HEK293 (cell line): ENCODE results near the gene PRAF2.

Source experiments
- CTCF ChIA-PET: fragments of 350-600 bp; formaldehyde crosslinking; extraction: SDS; loops from one replicate; lab custom pipeline; 2021; ENCODE audit warnings: antibody characterized with exemption; lab: Yijun Ruan, JAX
- POLR2A ChIA-PET: fragments of 300-600 bp; formaldehyde crosslinking; extraction: SDS; loops from one replicate; lab custom pipeline; 2020; ENCODE audit warnings: antibody characterized with exemption, inconsistent platforms; lab: Yijun Ruan, JAX
- H3K27ac ChIP-seq: fragments of 200-500 bp; sonication (Bioruptor generic); 2 replicates; pipeline ENCODE4 v1.5.1; 2014; ENCODE audit warnings: low read depth, low read length, control low read depth, inconsistent platforms; ENCODE audit errors: extremely low read depth
- H3K36me3 ChIP-seq, 2 experiments: fragments of 200-500 bp in 1 of 2; sonication (Bioruptor generic) in 1 of 2; 1 replicate in 1 of 2; 2 replicates in 1 of 2; pipeline ENCODE4 v1.5.1; 2014 to 2017; ENCODE audit warnings: inconsistent platforms in 2 of 2, low read length in 2 of 2; ENCODE audit not compliant: control insufficient read depth in 2 of 2, insufficient read depth in 1 of 2
- H3K4me1 ChIP-seq: fragments of 200-500 bp; sonication (Bioruptor generic); 2 replicates; pipeline ENCODE4 v1.5.1; 2014; ENCODE audit warnings: mild to moderate bottlenecking, low read length, inconsistent platforms; ENCODE audit not compliant: control insufficient read depth, insufficient read depth
- H3K4me3 ChIP-seq: 2 replicates; pipeline ENCODE4 v1.5.1; 2011; ENCODE audit warnings: low read depth, mild to moderate bottlenecking, control low read depth, low read length, moderate library complexity
- H3K9me3 ChIP-seq: fragments of 200-500 bp; sonication (Bioruptor generic); 2 replicates; pipeline ENCODE4 v1.5.1; 2014; ENCODE audit warnings: low read depth, low read length, inconsistent platforms; ENCODE audit not compliant: control insufficient read depth, insufficient read depth
- BCL6B ChIP-seq: fragments of 450-650 bp; formaldehyde crosslinking; IDR thresholded peaks from 2 replicates; pipeline ENCODE4 v1.5.1; 2017; ENCODE audit warnings: missing biosample characterization, missing genetic modification characterization
- KLF16 ChIP-seq: fragments of 450-650 bp; formaldehyde crosslinking; IDR thresholded peaks from 2 replicates; pipeline ENCODE4 v1.5.1; 2017; ENCODE audit warnings: missing biosample characterization, missing genetic modification characterization
- KLF7 ChIP-seq: fragments of 450-650 bp; formaldehyde crosslinking; IDR thresholded peaks from 2 replicates; pipeline ENCODE4 v1.5.1; 2016; ENCODE audit warnings: missing biosample characterization, missing genetic modification characterization, borderline replicate concordance
- KLF8 ChIP-seq: fragments of 450-650 bp; formaldehyde crosslinking; IDR thresholded peaks from 2 replicates; pipeline ENCODE4 v1.5.1; 2016; ENCODE audit warnings: missing biosample characterization, missing genetic modification characterization
- OSR2 ChIP-seq: fragments of 450-650 bp; formaldehyde crosslinking; IDR thresholded peaks from 2 replicates; pipeline ENCODE4 v1.5.1; 2016; ENCODE audit warnings: missing biosample characterization, missing genetic modification characterization
- SP2 ChIP-seq: fragments of 450-650 bp; formaldehyde crosslinking; IDR thresholded peaks from 2 replicates; pipeline ENCODE4 v1.5.1; 2016; ENCODE audit warnings: missing biosample characterization, missing genetic modification characterization
- ZNF169 ChIP-seq: fragments of 450-650 bp; formaldehyde crosslinking; IDR thresholded peaks from 2 replicates; pipeline ENCODE4 v1.5.1; 2016; ENCODE audit warnings: missing biosample characterization, missing genetic modification characterization
- ZNF175 ChIP-seq: fragments of 450-650 bp; formaldehyde crosslinking; IDR thresholded peaks from 2 replicates; pipeline ENCODE4 v1.5.1; 2016; ENCODE audit warnings: missing biosample characterization, missing genetic modification characterization
- ZNF202 ChIP-seq: fragments of 450-650 bp; formaldehyde crosslinking; IDR thresholded peaks from 2 replicates; pipeline ENCODE4 v1.5.1; 2016; ENCODE audit warnings: missing biosample characterization, missing genetic modification characterization, borderline replicate concordance
- ZNF274 ChIP-seq, 2 experiments: fragments of 200-500 bp in 1 of 2; fragments of 450-650 bp in 1 of 2; sonication (Bioruptor generic) in 1 of 2; formaldehyde crosslinking in 1 of 2; IDR thresholded peaks; 2 replicates each; pipeline versions ENCODE4 v1.5.1 to v1.6.1; 2014 to 2016; ENCODE audit warnings: borderline replicate concordance in 1 of 2, inconsistent platforms in 1 of 2, low read length in 1 of 2, missing biosample characterization in 1 of 2, missing genetic modification characterization in 1 of 2
- ZNF362 ChIP-seq: fragments of 450-650 bp; formaldehyde crosslinking; IDR thresholded peaks from 2 replicates; pipeline ENCODE4 v1.5.1; 2016; ENCODE audit warnings: missing biosample characterization, missing genetic modification characterization
- ZNF37A ChIP-seq: fragments of 450-650 bp; IDR thresholded peaks from 2 replicates; pipeline ENCODE4 v1.5.1; 2018; ENCODE audit warnings: missing biosample characterization, missing genetic modification characterization
- ZNF473 ChIP-seq: fragments of 450-650 bp; formaldehyde crosslinking; IDR thresholded peaks from 2 replicates; pipeline ENCODE4 v1.5.1; 2017; ENCODE audit warnings: missing biosample characterization, missing genetic modification characterization
- ZNF510 ChIP-seq: fragments of 450-650 bp; formaldehyde crosslinking; IDR thresholded peaks from 2 replicates; pipeline ENCODE4 v1.5.1; 2018; ENCODE audit warnings: mild to moderate bottlenecking, missing genetic modification characterization, missing biosample characterization; ENCODE audit not compliant: insufficient replicate concordance
- ZNF549 ChIP-seq: fragments of 450-650 bp; IDR thresholded peaks from 2 replicates; pipeline ENCODE4 v1.5.1; 2018; ENCODE audit warnings: missing biosample characterization, missing genetic modification characterization, mild to moderate bottlenecking, inconsistent platforms, moderate library complexity
- ZNF596 ChIP-seq: fragments of 450-650 bp; IDR thresholded peaks from 2 replicates; pipeline ENCODE4 v1.5.0; 2018; ENCODE audit warnings: missing biosample characterization, mild to moderate bottlenecking, missing genetic modification characterization, moderate library complexity
- ZNF626 ChIP-seq: fragments of 450-650 bp; sonication (Bioruptor Pico); formaldehyde crosslinking; IDR thresholded peaks from 2 replicates; pipeline ENCODE4 v1.5.1; 2018; ENCODE audit warnings: missing biosample characterization, missing genetic modification characterization, inconsistent platforms
- ZNF639 ChIP-seq: fragments of 450-650 bp; formaldehyde crosslinking; IDR thresholded peaks from 2 replicates; pipeline ENCODE4 v1.5.1; 2016; ENCODE audit warnings: missing biosample characterization, missing genetic modification characterization
- ZNF660 ChIP-seq: fragments of 450-650 bp; IDR thresholded peaks from 2 replicates; pipeline ENCODE4 v1.5.1; 2018; ENCODE audit warnings: missing biosample characterization, mild to moderate bottlenecking, missing genetic modification characterization
- ZNF701 ChIP-seq: fragments of 450-650 bp; formaldehyde crosslinking; IDR thresholded peaks from 2 replicates; pipeline ENCODE4 v1.5.1; 2016; ENCODE audit warnings: missing biosample characterization, missing genetic modification characterization
- TF ChIP-seq, protein P1 (sequence below): fragments of 450-650 bp; formaldehyde crosslinking; IDR thresholded peaks from 2 replicates; pipeline ENCODE4; 2016; ENCODE audit warnings: missing biosample characterization, missing genetic modification characterization
- TF ChIP-seq, protein P2 (sequence below): fragments of 450-650 bp; formaldehyde crosslinking; IDR thresholded peaks from 2 replicates; pipeline ENCODE4 v1.5.1; 2016; ENCODE audit warnings: missing biosample characterization, missing genetic modification characterization
- TF ChIP-seq, protein P3 (sequence below): fragments of 450-650 bp; formaldehyde crosslinking; IDR thresholded peaks from 2 replicates; pipeline ENCODE4 v1.5.1; 2016; ENCODE audit warnings: missing biosample characterization, missing genetic modification characterization, borderline replicate concordance

PRAF2 gene

DNA sequence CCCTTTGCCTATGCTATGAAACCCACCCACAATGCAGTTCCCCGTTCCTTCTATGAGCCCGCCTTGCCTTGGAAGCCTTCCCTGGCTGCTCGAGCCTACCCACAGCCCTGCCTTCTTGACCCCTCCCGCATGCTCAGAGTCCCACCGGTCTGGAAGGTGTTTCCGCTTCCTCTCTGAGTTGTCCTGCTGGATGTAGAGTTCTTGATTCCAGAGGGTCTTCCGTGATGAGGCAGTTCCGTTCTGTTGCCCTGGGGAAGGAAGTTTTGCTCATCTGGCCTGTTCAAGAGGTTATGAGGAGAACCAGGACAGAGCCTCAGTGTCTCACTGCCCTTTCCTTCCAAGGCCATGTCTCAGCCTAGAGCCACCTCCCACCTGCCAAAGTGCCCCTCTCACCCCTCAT, 42.3 kb upstream of the PRAF2 start:
- Histone ChIP-seq H3K4me1 (no peaks in the 10 kb centered on the region), H3K9me3 (no peaks in the 10 kb centered on the region), H3K4me3 (no peak overlapping the region), H3K36me3 (peaks cover 26 to 75% of the 10 kb centered on the region in 2 experiments), H3K27ac (no peak overlapping the region)
- POLR2A ChIA-PET: no interaction called here
- no peak for TF ChIP-seq KLF8 (tag by site-specific recombination)
- no peak for TF ChIP-seq ZNF549
- no peak for TF ChIP-seq SP2
- no peak for TF ChIP-seq ZNF362 (tag by site-specific recombination)
- no peak for TF ChIP-seq ZNF701 (tag by site-specific recombination)
- TF ChIP-seq ZNF639: no peak
- TF ChIP-seq ZNF626: no peak
- TF ChIP-seq BCL6B (tag by site-specific recombination): no peak
- no peak for TF ChIP-seq ZNF596 (tag by site-specific recombination)
- TF ChIP-seq ZNF274 (IDR thresholded peaks at IDR 0.05; ENCODE audit: low read length): no peak
- TF ChIP-seq ZNF274 (tag by site-specific recombination; IDR thresholded peaks at IDR 0.05; ENCODE audit: borderline replicate concordance): no peak
- TF ChIP-seq OSR2 (tag by site-specific recombination): no peak
- TF ChIP-seq ZNF473: no peak
- no peak for TF ChIP-seq ZNF660 (tag by site-specific recombination)
- TF ChIP-seq ZNF175 (tag by site-specific recombination): no peak
- TF ChIP-seq KLF7: no peak
- TF ChIP-seq ZNF37A (tag by site-specific recombination): no peak
- TF ChIP-seq, protein P1, sequence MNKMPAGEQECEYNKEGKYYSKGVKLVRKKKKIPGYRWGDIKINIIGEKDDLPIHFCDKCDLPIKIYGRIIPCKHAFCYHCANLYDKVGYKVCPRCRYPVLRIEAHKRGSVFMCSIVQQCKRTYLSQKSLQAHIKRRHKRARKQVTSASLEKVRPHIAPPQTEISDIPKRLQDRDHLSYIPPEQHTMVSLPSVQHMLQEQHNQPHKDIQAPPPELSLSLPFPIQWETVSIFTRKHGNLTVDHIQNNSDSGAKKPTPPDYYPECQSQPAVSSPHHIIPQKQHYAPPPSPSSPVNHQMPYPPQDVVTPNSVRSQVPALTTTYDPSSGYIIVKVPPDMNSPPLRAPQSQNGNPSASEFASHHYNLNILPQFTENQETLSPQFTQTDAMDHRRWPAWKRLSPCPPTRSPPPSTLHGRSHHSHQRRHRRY (tag by site-specific recombination): no peak
- no peak for TF ChIP-seq ZNF169
- TF ChIP-seq, protein P2, sequence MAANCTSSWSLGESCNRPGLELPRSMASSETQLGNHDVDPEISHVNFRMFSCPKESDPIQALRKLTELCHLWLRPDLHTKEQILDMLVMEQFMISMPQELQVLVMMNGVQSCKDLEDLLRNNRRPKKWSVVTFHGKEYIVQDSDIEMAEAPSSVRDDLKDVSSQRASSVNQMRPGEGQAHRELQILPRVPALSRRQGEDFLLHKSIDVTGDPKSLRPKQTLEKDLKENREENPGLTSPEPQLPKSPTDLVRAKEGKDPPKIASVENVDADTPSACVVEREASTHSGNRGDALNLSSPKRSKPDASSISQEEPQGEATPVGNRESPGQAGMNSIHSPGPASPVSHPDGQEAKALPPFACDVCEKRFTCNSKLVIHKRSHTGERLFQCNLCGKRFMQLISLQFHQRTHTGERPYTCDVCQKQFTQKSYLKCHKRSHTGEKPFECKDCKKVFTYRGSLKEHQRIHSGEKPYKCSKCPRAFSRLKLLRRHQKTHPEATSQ (tag by site-specific recombination): no peak
- CTCF ChIA-PET: no interaction called here

DNA sequence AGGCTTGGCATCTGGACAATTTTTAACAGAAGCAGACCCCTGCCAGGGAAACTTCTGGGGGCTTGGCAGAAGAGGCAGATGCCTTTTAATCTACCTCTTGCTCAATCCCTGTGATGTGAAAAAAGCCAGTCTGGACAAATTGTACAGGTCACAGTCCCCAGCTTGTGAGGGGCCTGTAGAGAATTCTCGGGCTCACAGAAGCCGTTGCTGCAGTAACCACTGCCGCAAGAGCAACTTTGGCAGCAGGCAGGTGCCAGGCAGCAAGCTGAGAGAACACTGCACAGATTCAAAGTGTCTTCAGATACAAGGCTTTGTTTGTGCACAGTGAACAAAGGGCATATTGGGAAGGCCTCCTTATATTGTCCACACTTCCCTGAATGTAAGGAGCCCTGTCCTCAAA, 38.0 kb upstream of the PRAF2 start:
- ChIA-PET POLR2A (interaction anchor here (0.9 kb wide), 1 partner anchor 28 kb away, joined by 5 read pairs; no protein-coding TSS in a partner anchor), CTCF (no interaction called here)
- Histone ChIP-seq H3K4me1 (no peaks in the 10 kb centered on the region), H3K4me3 (no peak overlapping the region), H3K36me3 (peaks cover 8 to 52% of the 10 kb centered on the region in 2 experiments), H3K27ac (no peak overlapping the region), H3K9me3 (no peaks in the 10 kb centered on the region)
- TF ChIP-seq ZNF202 (tag by site-specific recombination) (no peak), ZNF510 (tag by site-specific recombination) (no peak), KLF16 (tag by site-specific recombination) (no peak)
- TF ChIP-seq, protein P3, sequence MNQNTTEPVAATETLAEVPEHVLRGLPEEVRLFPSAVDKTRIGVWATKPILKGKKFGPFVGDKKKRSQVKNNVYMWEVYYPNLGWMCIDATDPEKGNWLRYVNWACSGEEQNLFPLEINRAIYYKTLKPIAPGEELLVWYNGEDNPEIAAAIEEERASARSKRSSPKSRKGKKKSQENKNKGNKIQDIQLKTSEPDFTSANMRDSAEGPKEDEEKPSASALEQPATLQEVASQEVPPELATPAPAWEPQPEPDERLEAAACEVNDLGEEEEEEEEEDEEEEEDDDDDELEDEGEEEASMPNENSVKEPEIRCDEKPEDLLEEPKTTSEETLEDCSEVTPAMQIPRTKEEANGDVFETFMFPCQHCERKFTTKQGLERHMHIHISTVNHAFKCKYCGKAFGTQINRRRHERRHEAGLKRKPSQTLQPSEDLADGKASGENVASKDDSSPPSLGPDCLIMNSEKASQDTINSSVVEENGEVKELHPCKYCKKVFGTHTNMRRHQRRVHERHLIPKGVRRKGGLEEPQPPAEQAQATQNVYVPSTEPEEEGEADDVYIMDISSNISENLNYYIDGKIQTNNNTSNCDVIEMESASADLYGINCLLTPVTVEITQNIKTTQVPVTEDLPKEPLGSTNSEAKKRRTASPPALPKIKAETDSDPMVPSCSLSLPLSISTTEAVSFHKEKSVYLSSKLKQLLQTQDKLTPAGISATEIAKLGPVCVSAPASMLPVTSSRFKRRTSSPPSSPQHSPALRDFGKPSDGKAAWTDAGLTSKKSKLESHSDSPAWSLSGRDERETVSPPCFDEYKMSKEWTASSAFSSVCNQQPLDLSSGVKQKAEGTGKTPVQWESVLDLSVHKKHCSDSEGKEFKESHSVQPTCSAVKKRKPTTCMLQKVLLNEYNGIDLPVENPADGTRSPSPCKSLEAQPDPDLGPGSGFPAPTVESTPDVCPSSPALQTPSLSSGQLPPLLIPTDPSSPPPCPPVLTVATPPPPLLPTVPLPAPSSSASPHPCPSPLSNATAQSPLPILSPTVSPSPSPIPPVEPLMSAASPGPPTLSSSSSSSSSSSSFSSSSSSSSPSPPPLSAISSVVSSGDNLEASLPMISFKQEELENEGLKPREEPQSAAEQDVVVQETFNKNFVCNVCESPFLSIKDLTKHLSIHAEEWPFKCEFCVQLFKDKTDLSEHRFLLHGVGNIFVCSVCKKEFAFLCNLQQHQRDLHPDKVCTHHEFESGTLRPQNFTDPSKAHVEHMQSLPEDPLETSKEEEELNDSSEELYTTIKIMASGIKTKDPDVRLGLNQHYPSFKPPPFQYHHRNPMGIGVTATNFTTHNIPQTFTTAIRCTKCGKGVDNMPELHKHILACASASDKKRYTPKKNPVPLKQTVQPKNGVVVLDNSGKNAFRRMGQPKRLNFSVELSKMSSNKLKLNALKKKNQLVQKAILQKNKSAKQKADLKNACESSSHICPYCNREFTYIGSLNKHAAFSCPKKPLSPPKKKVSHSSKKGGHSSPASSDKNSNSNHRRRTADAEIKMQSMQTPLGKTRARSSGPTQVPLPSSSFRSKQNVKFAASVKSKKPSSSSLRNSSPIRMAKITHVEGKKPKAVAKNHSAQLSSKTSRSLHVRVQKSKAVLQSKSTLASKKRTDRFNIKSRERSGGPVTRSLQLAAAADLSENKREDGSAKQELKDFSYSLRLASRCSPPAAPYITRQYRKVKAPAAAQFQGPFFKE: no peak
